Astrocyte (in vitro differentiated cells and primary cell): ENCODE data around the gene CYBB. TPM values are rescaled to one million over a fixed set of nuclear protein-coding genes. Genes with fewer than 3 reads are reported as not detected.
A peak's percentile ranks its signal among the peaks of the same experiment; 100 is the strongest.

ENCODE experiments used
- DNase-seq: peaks from one replicate; pipeline ENCODE4 v3.0.0-alpha.2; 2010; ENCODE audit warnings: low read depth
- FAIRE-seq: peaks from 2 replicates; lab custom pipeline; 2011; peaks lifted over from hg19 to GRCh38; lab: Jason Lieb, UNC
- H2AFZ ChIP-seq: 2 replicates; pipeline ENCODE4 v1.6.0; 2012; ENCODE audit warnings: low read depth, low read length, inconsistent platforms
- H3K27ac ChIP-seq: 2 replicates; pipeline ENCODE4 v1.5.1; 2011; ENCODE audit warnings: low read depth, low read length, inconsistent platforms
- H3K27me3 ChIP-seq: 2 replicates; pipeline ENCODE4 v1.6.0; 2011; ENCODE audit warnings: low read length, inconsistent platforms; ENCODE audit not compliant: insufficient read depth
- H3K36me3 ChIP-seq: 2 replicates; pipeline ENCODE4 v1.5.1; 2011; ENCODE audit warnings: low read length, inconsistent platforms; ENCODE audit not compliant: insufficient read depth
- H3K4me1 ChIP-seq: 2 replicates; pipeline ENCODE4 v1.5.1; 2011; ENCODE audit warnings: low read length, inconsistent platforms; ENCODE audit not compliant: insufficient read depth
- H3K4me2 ChIP-seq: 2 replicates; pipeline ENCODE4 v1.6.0; 2012; ENCODE audit warnings: low read length, inconsistent platforms
- H3K4me3 ChIP-seq: 2 replicates; pipeline ENCODE4 v1.5.1; 2011; ENCODE audit warnings: low read depth, mild to moderate bottlenecking, low read length, inconsistent platforms; ENCODE audit not compliant: insufficient read depth
- H3K79me2 ChIP-seq: 2 replicates; pipeline ENCODE4 v1.6.0; 2012; ENCODE audit warnings: mild to moderate bottlenecking, low read length, inconsistent platforms; ENCODE audit not compliant: insufficient read depth
- H3K9ac ChIP-seq: 2 replicates; pipeline ENCODE4 v1.6.0; 2012; ENCODE audit warnings: mild to moderate bottlenecking, low read length, inconsistent platforms
- H3K9me3 ChIP-seq: 2 replicates; pipeline ENCODE4 v1.5.1; 2012; ENCODE audit warnings: low read depth, mild to moderate bottlenecking, low read length, inconsistent platforms; ENCODE audit not compliant: insufficient read depth
- H4K20me1 ChIP-seq: 2 replicates; pipeline ENCODE4 v1.6.0; 2012; ENCODE audit warnings: low read length, inconsistent platforms; ENCODE audit not compliant: insufficient read depth
- H3K27ac Mint-ChIP-seq: one replicate; pipeline ENCODE4 v1.8.0; 2021; ENCODE audit warnings: mild to moderate bottlenecking, mixed read lengths; ENCODE audit not compliant: unreplicated experiment
- H3K27me3 Mint-ChIP-seq: one replicate; pipeline ENCODE4 v1.8.0; 2021; ENCODE audit warnings: low read depth, mixed read lengths; ENCODE audit not compliant: unreplicated experiment
- H3K36me3 Mint-ChIP-seq: one replicate; pipeline ENCODE4 v1.8.0; 2021; ENCODE audit warnings: low read depth, mixed read lengths; ENCODE audit not compliant: unreplicated experiment
- H3K4me1 Mint-ChIP-seq: one replicate; pipeline ENCODE4 v1.8.0; 2021; ENCODE audit warnings: low read depth, mixed read lengths; ENCODE audit not compliant: unreplicated experiment
- H3K4me3 Mint-ChIP-seq: one replicate; pipeline ENCODE4 v1.8.0; 2021; ENCODE audit warnings: mild to moderate bottlenecking, moderate library complexity, mixed read lengths; ENCODE audit not compliant: unreplicated experiment
- H3K9me3 Mint-ChIP-seq: one replicate; pipeline ENCODE4 v1.8.0; 2021; ENCODE audit warnings: mild to moderate bottlenecking, mixed read lengths; ENCODE audit not compliant: unreplicated experiment
- CTCF ChIP-seq: IDR thresholded peaks from 2 replicates; pipeline ENCODE4 v1.5.1; 2011; ENCODE audit warnings: low read depth, mild to moderate bottlenecking, inconsistent platforms, low read length, moderate library complexity; ENCODE audit not compliant: insufficient read depth
- EZH2 ChIP-seq: IDR thresholded peaks from 2 replicates; pipeline ENCODE4 v1.6.1; 2012; ENCODE audit warnings: mild to moderate bottlenecking, low read length, inconsistent platforms; ENCODE audit not compliant: insufficient read depth
- total RNA-seq: library from RNA; stranded (reverse); gene quantifications from 2 replicates; pipeline ENCODE4 v1.2.1, GENCODE V29; 2021

Gene CYBB
- total RNA-seq, 1 donor from 2014 or later: not detected

- H3K4me2 ChIP-seq: no peak overlapping the region
- Mint-ChIP-seq H3K9me3 (no peaks in the 10 kb centered on the region), H3K4me1 (peaks cover 3% of the 10 kb centered on the region), H3K27ac (no peak overlapping the region), H3K36me3 (no peaks in the 10 kb centered on the region), H3K27me3 (no peaks in the 10 kb centered on the region), H3K4me3 (no peak overlapping the region)
- TF ChIP-seq CTCF (no peak), EZH2 (no peak)
- H3K27me3 ChIP-seq: no peaks in the 10 kb centered on the region
- H4K20me1 ChIP-seq: no peaks in the 10 kb centered on the region
- H3K27ac ChIP-seq: no peak overlapping the region
- no peaks in the 10 kb centered on the region for H3K36me3 ChIP-seq
- DNase-seq (no peak), FAIRE-seq (no peak)
- no peaks in the 10 kb centered on the region for H3K9me3 ChIP-seq
- H2AFZ ChIP-seq: no peak overlapping the region
- no peak overlapping the region for H3K9ac ChIP-seq
- no peaks in the 10 kb centered on the region for H3K79me2 ChIP-seq
- no peaks in the 10 kb centered on the region for H3K4me1 ChIP-seq
- H3K4me3 ChIP-seq: no peak overlapping the region
These were observed 49.9 kb downstream of the CYBB start for GRCh38 chrX:37829721-37830120.

- no peaks in the 10 kb centered on the region for H3K27me3 Mint-ChIP-seq
- Histone ChIP-seq H3K79me2 (no peaks in the 10 kb centered on the region), H3K4me1 (no peaks in the 10 kb centered on the region), H4K20me1 (no peaks in the 10 kb centered on the region), H2AFZ (no peak overlapping the region), H3K4me3 (no peak overlapping the region), H3K27me3 (no peaks in the 10 kb centered on the region), H3K36me3 (no peaks in the 10 kb centered on the region), H3K9ac (no peak overlapping the region), H3K9me3 (no peaks in the 10 kb centered on the region), H3K27ac (no peak overlapping the region), H3K4me2 (no peak overlapping the region)
- no peak overlapping the region for H3K27ac Mint-ChIP-seq
- no peak overlapping the region for H3K4me3 Mint-ChIP-seq
- H3K4me1 Mint-ChIP-seq: no peaks in the 10 kb centered on the region
- DNase-seq (no peak), FAIRE-seq (peak; percentile 5)
- H3K36me3 Mint-ChIP-seq: no peaks in the 10 kb centered on the region
- H3K9me3 Mint-ChIP-seq: no peaks in the 10 kb centered on the region
- TF ChIP-seq CTCF: no peak
- TF ChIP-seq EZH2: no peak
These were observed 50.5 kb downstream of the CYBB start for GRCh38 chrX:37830371-37830770.

- Histone ChIP-seq H4K20me1 (no peaks in the 10 kb centered on the region), H3K4me3 (no peak overlapping the region)
- no peaks in the 10 kb centered on the region for H3K27me3 Mint-ChIP-seq
These were observed 55.1 kb downstream of the CYBB start for GRCh38 chrX:37834937-37835336.

More at GRCh38 chrX:37834937-37835336, 55.1 kb downstream of the CYBB start:
- no peaks in the 10 kb centered on the region for H3K9me3 Mint-ChIP-seq
- Histone ChIP-seq H3K4me2 (no peak overlapping the region), H3K27ac (no peak overlapping the region), H3K27me3 (no peaks in the 10 kb centered on the region), H3K4me1 (no peaks in the 10 kb centered on the region), H3K36me3 (no peaks in the 10 kb centered on the region), H2AFZ (no peak overlapping the region), H3K79me2 (no peaks in the 10 kb centered on the region), H3K9me3 (no peaks in the 10 kb centered on the region), H3K9ac (no peak overlapping the region)
- H3K4me1 Mint-ChIP-seq: no peaks in the 10 kb centered on the region
- peak; percentile 37 for FAIRE-seq
- TF ChIP-seq EZH2 (no peak), CTCF (no peak)
- no peaks in the 10 kb centered on the region for H3K36me3 Mint-ChIP-seq
- no peak for DNase-seq
- H3K4me3 Mint-ChIP-seq: no peak overlapping the region
- no peak overlapping the region for H3K27ac Mint-ChIP-seq
